Astrocyte (in vitro differentiated cells and primary cell): ENCODE data around the gene DENND6B. TPM values are rescaled to one million over a fixed set of nuclear protein-coding genes. Genes with fewer than 3 reads are reported as not detected.

Experiments used
- DNase-seq: peaks from one replicate; pipeline ENCODE4 v3.0.0-alpha.2; 2010; ENCODE audit warnings: low read depth
- FAIRE-seq: peaks from 2 replicates; lab custom pipeline; 2011; peaks lifted over from hg19 to GRCh38; lab: Jason Lieb, UNC
- H2AFZ ChIP-seq: 2 replicates; pipeline ENCODE4 v1.6.0; 2012; ENCODE audit warnings: low read depth, low read length, inconsistent platforms
- H3K27ac ChIP-seq: 2 replicates; pipeline ENCODE4 v1.5.1; 2011; ENCODE audit warnings: low read depth, low read length, inconsistent platforms
- H3K27me3 ChIP-seq: 2 replicates; pipeline ENCODE4 v1.6.0; 2011; ENCODE audit warnings: low read length, inconsistent platforms; ENCODE audit not compliant: insufficient read depth
- H3K36me3 ChIP-seq: 2 replicates; pipeline ENCODE4 v1.5.1; 2011; ENCODE audit warnings: low read length, inconsistent platforms; ENCODE audit not compliant: insufficient read depth
- H3K4me1 ChIP-seq: 2 replicates; pipeline ENCODE4 v1.5.1; 2011; ENCODE audit warnings: low read length, inconsistent platforms; ENCODE audit not compliant: insufficient read depth
- H3K4me2 ChIP-seq: 2 replicates; pipeline ENCODE4 v1.6.0; 2012; ENCODE audit warnings: low read length, inconsistent platforms
- H3K4me3 ChIP-seq: 2 replicates; pipeline ENCODE4 v1.5.1; 2011; ENCODE audit warnings: low read depth, mild to moderate bottlenecking, low read length, inconsistent platforms; ENCODE audit not compliant: insufficient read depth
- H3K79me2 ChIP-seq: 2 replicates; pipeline ENCODE4 v1.6.0; 2012; ENCODE audit warnings: mild to moderate bottlenecking, low read length, inconsistent platforms; ENCODE audit not compliant: insufficient read depth
- H3K9ac ChIP-seq: 2 replicates; pipeline ENCODE4 v1.6.0; 2012; ENCODE audit warnings: mild to moderate bottlenecking, low read length, inconsistent platforms
- H3K9me3 ChIP-seq: 2 replicates; pipeline ENCODE4 v1.5.1; 2012; ENCODE audit warnings: low read depth, mild to moderate bottlenecking, low read length, inconsistent platforms; ENCODE audit not compliant: insufficient read depth
- H4K20me1 ChIP-seq: 2 replicates; pipeline ENCODE4 v1.6.0; 2012; ENCODE audit warnings: low read length, inconsistent platforms; ENCODE audit not compliant: insufficient read depth
- H3K27ac Mint-ChIP-seq: one replicate; pipeline ENCODE4 v1.8.0; 2021; ENCODE audit warnings: mild to moderate bottlenecking, mixed read lengths; ENCODE audit not compliant: unreplicated experiment
- H3K27me3 Mint-ChIP-seq: one replicate; pipeline ENCODE4 v1.8.0; 2021; ENCODE audit warnings: low read depth, mixed read lengths; ENCODE audit not compliant: unreplicated experiment
- H3K36me3 Mint-ChIP-seq: one replicate; pipeline ENCODE4 v1.8.0; 2021; ENCODE audit warnings: low read depth, mixed read lengths; ENCODE audit not compliant: unreplicated experiment
- H3K4me1 Mint-ChIP-seq: one replicate; pipeline ENCODE4 v1.8.0; 2021; ENCODE audit warnings: low read depth, mixed read lengths; ENCODE audit not compliant: unreplicated experiment
- H3K4me3 Mint-ChIP-seq: one replicate; pipeline ENCODE4 v1.8.0; 2021; ENCODE audit warnings: mild to moderate bottlenecking, moderate library complexity, mixed read lengths; ENCODE audit not compliant: unreplicated experiment
- H3K9me3 Mint-ChIP-seq: one replicate; pipeline ENCODE4 v1.8.0; 2021; ENCODE audit warnings: mild to moderate bottlenecking, mixed read lengths; ENCODE audit not compliant: unreplicated experiment
- CTCF ChIP-seq: IDR thresholded peaks from 2 replicates; pipeline ENCODE4 v1.5.1; 2011; ENCODE audit warnings: low read depth, mild to moderate bottlenecking, inconsistent platforms, low read length, moderate library complexity; ENCODE audit not compliant: insufficient read depth
- EZH2 ChIP-seq: IDR thresholded peaks from 2 replicates; pipeline ENCODE4 v1.6.1; 2012; ENCODE audit warnings: mild to moderate bottlenecking, low read length, inconsistent platforms; ENCODE audit not compliant: insufficient read depth
- total RNA-seq: library from RNA; stranded (reverse); gene quantifications from 2 replicates; pipeline ENCODE4 v1.2.1, GENCODE V29; 2021

Gene DENND6B
- total RNA-seq, 1 donor from 2014 or later = 5.4 TPM

GRCh38 chr22:50315289-50316113 is 11.3 kb downstream of the DENND6B start:
- Histone ChIP-seq H3K4me2 (no peak overlapping the region), H3K9ac (no peak overlapping the region), H3K79me2 (no peaks in the 10 kb centered on the region), H4K20me1 (no peaks in the 10 kb centered on the region), H2AFZ (no peak overlapping the region), H3K4me1 (no peaks in the 10 kb centered on the region), H3K4me3 (no peak overlapping the region), H3K27ac (no peak overlapping the region), H3K36me3 (no peaks in the 10 kb centered on the region), H3K9me3 (no peaks in the 10 kb centered on the region), H3K27me3 (no peaks in the 10 kb centered on the region)
- H3K9me3 Mint-ChIP-seq = peaks cover 2% of the 10 kb centered on the region
- peaks cover 19% of the 10 kb centered on the region for H3K27me3 Mint-ChIP-seq
- H3K36me3 Mint-ChIP-seq = no peaks in the 10 kb centered on the region
- TF ChIP-seq CTCF = no peak
- TF ChIP-seq EZH2 = no peak
- DNase-seq (no peak), FAIRE-seq (no peak)
- peaks cover 3% of the 10 kb centered on the region for H3K4me1 Mint-ChIP-seq
- H3K27ac Mint-ChIP-seq = no peak overlapping the region
- H3K4me3 Mint-ChIP-seq = no peak overlapping the region

- Mint-ChIP-seq H3K27me3 (peaks cover 13% of the 10 kb centered on the region), H3K4me1 (peaks cover 5% of the 10 kb centered on the region), H3K36me3 (peaks cover 2% of the 10 kb centered on the region), H3K4me3 (no peak overlapping the region), H3K9me3 (peaks cover 2% of the 10 kb centered on the region), H3K27ac (no peak overlapping the region)
- no peak for DNase-seq
- no peak for FAIRE-seq
- Histone ChIP-seq H3K36me3 (no peaks in the 10 kb centered on the region), H2AFZ (no peak overlapping the region), H4K20me1 (no peaks in the 10 kb centered on the region), H3K9me3 (no peaks in the 10 kb centered on the region), H3K4me2 (no peak overlapping the region), H3K79me2 (no peaks in the 10 kb centered on the region), H3K4me1 (no peaks in the 10 kb centered on the region), H3K4me3 (no peak overlapping the region), H3K9ac (no peak overlapping the region), H3K27me3 (no peaks in the 10 kb centered on the region), H3K27ac (no peak overlapping the region)
- no peak for TF ChIP-seq CTCF
- no peak for TF ChIP-seq EZH2
Measured at GRCh38 chr22:50314455-50315288, 12.1 kb downstream of the DENND6B start.
